ENCODE data around the gene SCN4A. TPM values are rescaled to one million over a fixed set of nuclear protein-coding genes. Genes with fewer than 3 reads are reported as not detected.
A peak's percentile ranks its signal among the peaks of the same experiment; 100 is the strongest.
"Not testable (repeated sequence)": the region's sequence is repeated elsewhere in the genome, so short reads cannot be mapped to it uniquely, and the experiment has no call there.

Gene SCN4A
- total and polyA plus RNA-seq, 7 donors: 3.8 to 137 (median 45.9) TPM

GRCh38 chr17:63892316-63893037, 80.2 kb downstream of the SCN4A start:
- H3K36me3 ChIP-seq (ENCODE audit: insufficient read depth in 1 of 2, low read depth in 1 of 2); H3K27me3 ChIP-seq (ENCODE audit: insufficient read depth in 3 of 3, low read length in 2 of 3); H3K4me3 ChIP-seq; H3K4me1 ChIP-seq; DNase-seq; ATAC-seq; H3K9me3 ChIP-seq; H3K27ac ChIP-seq; intact Hi-C loops (cut with DNase I): not testable (repeated sequence)
- 54 to 59% (median 55%) methylated on average over 11 of the region's 11 CpGs for WGBS, 3 donors

GRCh38 chr17:63889026-63889848, 83.5 kb downstream of the SCN4A start:
- peak; percentile 24 for TF ChIP-seq CTCF (IDR thresholded peaks at IDR 0.05)
- intact Hi-C loops (cut with DNase I): not testable (repeated sequence)
- ATAC-seq: peak; percentile 57 to 72 (median 68)

More at GRCh38 chr17:63889026-63889848, 83.5 kb downstream of the SCN4A start:
- H3K27ac ChIP-seq; DNase-seq; H3K9me3 ChIP-seq; H3K4me3 ChIP-seq; H3K4me1 ChIP-seq; H3K36me3 ChIP-seq (ENCODE audit: insufficient read depth in 1 of 2, low read depth in 1 of 2); H3K27me3 ChIP-seq (ENCODE audit: insufficient read depth in 3 of 3, low read length in 2 of 3): not testable (repeated sequence)
- 28 to 29% (median 28%) methylated on average over 13 of the region's 13 CpGs for WGBS, 3 donors

Other genes starting within 250 kb of the SCN4A start
- 10 to 100 TPM in 1 of 4 donors, 1 to 10 TPM in 3; 6.7 to 14.9 (median 8.3) TPM for gene STRADA, start 231.1 kb downstream of the SCN4A start, total RNA-seq
- 10 to 100 TPM in 2 of 3 donors, 1 to 10 TPM in 1; 8.8 to 14.6 (median 12.5) TPM for gene STRADA, start 231.1 kb downstream of the SCN4A start, polyA plus RNA-seq
- gene CCDC47, start 199.3 kb downstream of the SCN4A start, total RNA-seq: 100 to 1,000 TPM in 3 of 4 donors, 10 to 100 TPM in 1; 67.4 to 138 (median 114) TPM
- gene CCDC47, start 199.3 kb downstream of the SCN4A start, polyA plus RNA-seq: 100 to 1,000 TPM in 2 of 3 donors, 10 to 100 TPM in 1; 61.7 to 137 (median 125) TPM
- 10 to 100 TPM; 47.4 to 91.0 (median 73.9) TPM for gene DDX42, start 198.7 kb downstream of the SCN4A start, total RNA-seq
- gene DDX42, start 198.7 kb downstream of the SCN4A start, polyA plus RNA-seq: 10 to 100 TPM; 46.3 to 56.0 (median 55.8) TPM
- gene PSMC5, start 145.5 kb downstream of the SCN4A start, total RNA-seq: 100 to 1,000 TPM; 147 to 224 (median 176) TPM
- 100 to 1,000 TPM; 269 to 380 (median 341) TPM for gene PSMC5, start 145.5 kb downstream of the SCN4A start, polyA plus RNA-seq
- 10 to 100 TPM; 20.1 to 26.2 (median 24.8) TPM for gene FTSJ3, start 145.3 kb downstream of the SCN4A start, total RNA-seq
- 10 to 100 TPM; 14.4 to 41.9 (median 41.0) TPM for gene FTSJ3, start 145.3 kb downstream of the SCN4A start, polyA plus RNA-seq
- gene SMARCD2, start 130.2 kb downstream of the SCN4A start, total RNA-seq: 10 to 100 TPM in 3 of 4 donors, 1 to 10 TPM in 1; 9.4 to 26.9 (median 18.4) TPM
- 10 to 100 TPM; 12.1 to 15.4 (median 14.7) TPM for gene SMARCD2, start 130.2 kb downstream of the SCN4A start, polyA plus RNA-seq
- not detected for gene CSH2, start 99.2 kb downstream of the SCN4A start, total RNA-seq
- gene CSH2, start 99.2 kb downstream of the SCN4A start, polyA plus RNA-seq: not detected
- not detected for gene GH2, start 91.0 kb downstream of the SCN4A start, total RNA-seq
- gene GH2, start 91.0 kb downstream of the SCN4A start, polyA plus RNA-seq: not detected
- gene CSH1, start 76.3 kb downstream of the SCN4A start, total RNA-seq: not detected
- gene CSH1, start 76.3 kb downstream of the SCN4A start, polyA plus RNA-seq: not detected
- not detected for gene CSHL1, start 61.7 kb downstream of the SCN4A start, total RNA-seq
- not detected for gene CSHL1, start 61.7 kb downstream of the SCN4A start, polyA plus RNA-seq
- gene GH1, start 54.1 kb downstream of the SCN4A start, total RNA-seq: not detected
- gene GH1, start 54.1 kb downstream of the SCN4A start, polyA plus RNA-seq: not detected
- 1 to 10 TPM; 2.8 to 5.7 (median 4.0) TPM for gene CD79B, start 40.6 kb downstream of the SCN4A start, total RNA-seq
- 1 to 10 TPM; 1.9 to 3.8 (median 3.7) TPM for gene CD79B, start 40.6 kb downstream of the SCN4A start, polyA plus RNA-seq
- gene PRR29, start 25.4 kb upstream of the SCN4A start, total RNA-seq: under 1 TPM in 3 of 4 donors, not detected in 1; 0.19 to 0.47 (median 0.25) TPM
- under 1 TPM; 0.09 to 0.13 (median 0.11) TPM for gene PRR29, start 25.4 kb upstream of the SCN4A start, polyA plus RNA-seq
- 10 to 100 TPM; 22.5 to 34.8 (median 26.8) TPM for gene ICAM2, start 47.7 kb upstream of the SCN4A start, total RNA-seq
- 10 to 100 TPM; 20.4 to 50.0 (median 34.0) TPM for gene ICAM2, start 47.7 kb upstream of the SCN4A start, polyA plus RNA-seq
- gene ERN1, start 157.2 kb upstream of the SCN4A start, total RNA-seq: 10 to 100 TPM; 10.6 to 16.6 (median 14.2) TPM
- gene ERN1, start 157.2 kb upstream of the SCN4A start, polyA plus RNA-seq: 1 to 10 TPM; 2.8 to 7.6 (median 5.4) TPM

Data from psoas muscle (tissue), 8 donors.